ENCODE measurements around the gene AOPEP.

- TF ChIP-seq EZH2 (IDR thresholded peaks at IDR 0.05) (no peak), CTCF (IDR thresholded peaks at IDR 0.05) (no peak), EZH2phosphoT487 (IDR thresholded peaks at IDR 0.05) (no peak)
Measured at GRCh38 chr9:94782355-94783101, 56.0 kb downstream of the AOPEP start.
